HEK293T (cell line): Measurements from ENCODE around the gene CIB1.
"Not testable (repeated sequence)": the region's sequence is repeated elsewhere in the genome, so short reads cannot be mapped to it uniquely, and the experiment has no call there.

ENCODE experiments used
- CTCF ChIA-PET: fragments of 350-600 bp; formaldehyde crosslinking; extraction: SDS; loops from one replicate; lab custom pipeline; 2021; ENCODE audit warnings: antibody characterized with exemption, inconsistent platforms; lab: Yijun Ruan, JAX
- POLR2A ChIA-PET: fragments of 350-600 bp; formaldehyde crosslinking; extraction: SDS; loops from one replicate; lab custom pipeline; 2020; ENCODE audit warnings: antibody characterized with exemption, inconsistent platforms; lab: Yijun Ruan, JAX
- DNase-seq: peaks from one replicate; pipeline ENCODE4 v3.0.0; 2012; ENCODE audit warnings: mixed read lengths; ENCODE audit errors: extremely low spot score
- ARNT ChIP-seq: fragments of 450-650 bp; IDR thresholded peaks from 2 replicates; pipeline ENCODE4 v1.6.1; 2017; ENCODE audit warnings: mild to moderate bottlenecking
- BHLHE40 ChIP-seq: fragments of 450-650 bp; IDR thresholded peaks from 2 replicates; pipeline ENCODE4 v1.6.1; 2016; ENCODE audit warnings: mild to moderate bottlenecking, moderate library complexity, borderline replicate concordance
- CTBP1 ChIP-seq: fragments of 450-650 bp; IDR thresholded peaks from 2 replicates; pipeline ENCODE4 v1.6.1; 2016; ENCODE audit warnings: borderline replicate concordance
- ELF4 ChIP-seq: fragments of 450-650 bp; IDR thresholded peaks from 2 replicates; pipeline ENCODE4 v1.6.1; 2017; ENCODE audit warnings: antibody characterized with exemption
- FOXA1 ChIP-seq: fragments of 450-650 bp; IDR thresholded peaks from 2 replicates; pipeline ENCODE4 v1.6.1; 2016; ENCODE audit warnings: mild to moderate bottlenecking
- FOXK2 ChIP-seq: fragments of 450-650 bp; IDR thresholded peaks from 2 replicates; pipeline ENCODE4 v1.6.1; 2016; ENCODE audit warnings: mild to moderate bottlenecking
- FOXM1 ChIP-seq: fragments of 450-650 bp; IDR thresholded peaks from 2 replicates; pipeline ENCODE4 v1.6.1; 2017; ENCODE audit warnings: mild to moderate bottlenecking, borderline replicate concordance
- HDGF ChIP-seq: fragments of 450-650 bp; IDR thresholded peaks from 2 replicates; pipeline ENCODE4 v1.6.1; 2017; ENCODE audit warnings: antibody characterized with exemption, borderline replicate concordance
- L3MBTL2 ChIP-seq: fragments of 450-650 bp; conservative IDR thresholded peaks from 2 replicates; pipeline ENCODE4 v1.6.1; 2016; ENCODE audit warnings: mild to moderate bottlenecking
- NFRKB ChIP-seq: fragments of 450-650 bp; IDR thresholded peaks from 2 replicates; pipeline ENCODE4 v1.6.1; 2016; ENCODE audit warnings: mild to moderate bottlenecking, moderate library complexity
- PKNOX1 ChIP-seq: fragments of 450-650 bp; IDR thresholded peaks from 2 replicates; pipeline ENCODE4 v1.6.1; 2016
- SP1 ChIP-seq: fragments of 450-650 bp; IDR thresholded peaks from 2 replicates; pipeline ENCODE4 v1.6.1; 2017
- SUZ12 ChIP-seq: fragments of 450-650 bp; IDR thresholded peaks from 2 replicates; pipeline ENCODE4 v1.6.1; 2016; ENCODE audit warnings: mild to moderate bottlenecking
- TARDBP ChIP-seq: fragments of 450-650 bp; IDR thresholded peaks from 2 replicates; pipeline ENCODE4 v1.6.1; 2016
- ZNF384 ChIP-seq: fragments of 450-650 bp; IDR thresholded peaks from 2 replicates; pipeline ENCODE4 v1.6.1; 2016

The CIB1 gene

GRCh38 chr15:90188065-90188464 lies 45.7 kb downstream of the CIB1 start:
- DNase-seq, CTCF ChIA-PET: not testable (repeated sequence)
- POLR2A ChIA-PET, result interaction anchor here (2.7 kb wide), 1 partner anchor 13 kb away, joined by 18 read pairs; the partner anchor contains the start of gene SEMA4B
- peak; percentile 77 for TF ChIP-seq PKNOX1

- CTCF ChIA-PET, result no interaction called here
Measured at GRCh38 chr15:90187257-90187868, 46.4 kb downstream of the CIB1 start.

GRCh38 chr15:90184786-90185704 lies 48.7 kb downstream of the CIB1 start:
- ChIA-PET POLR2A (interaction anchor here (2.7 kb wide), 1 partner anchor 16 kb away, joined by 18 read pairs; the partner anchor contains the start of gene SEMA4B), CTCF (interaction anchor here (1.5 kb wide), 1 partner anchor 15 kb away, joined by 4 read pairs; no protein-coding TSS in a partner anchor)
- peak; percentile 75 for DNase-seq
- no peak for TF ChIP-seq HDGF
- TF ChIP-seq ZNF384, result no peak
- no peak for TF ChIP-seq FOXK2
- TF ChIP-seq SUZ12, result no peak
- TF ChIP-seq ARNT, result no peak
- TF ChIP-seq FOXM1, result no peak
- TF ChIP-seq L3MBTL2, result no peak; the same call in 1 of the 2 replicates
- TF ChIP-seq TARDBP, result no peak
- no peak for TF ChIP-seq NFRKB
- TF ChIP-seq PKNOX1, result no peak
- no peak for TF ChIP-seq CTBP1
- no peak for TF ChIP-seq ELF4
- TF ChIP-seq BHLHE40, result no peak
- TF ChIP-seq FOXA1, result no peak

More at GRCh38 chr15:90187257-90187868, 46.4 kb downstream of the CIB1 start:
- no peak for TF ChIP-seq BHLHE40
- no peak for TF ChIP-seq SUZ12
- no peak for TF ChIP-seq NFRKB
- no peak for TF ChIP-seq FOXK2
- no peak for TF ChIP-seq TARDBP
- no peak for TF ChIP-seq FOXM1
- TF ChIP-seq L3MBTL2, result no peak
- no peak for TF ChIP-seq HDGF
- TF ChIP-seq ARNT, result no peak
- DNase-seq, result no peak
- POLR2A ChIA-PET, result interaction anchor here (2.7 kb wide), 1 partner anchor 14 kb away, joined by 18 read pairs; the partner anchor contains the start of gene SEMA4B

- TF ChIP-seq NFRKB, result no peak
- peak; percentile 49 for TF ChIP-seq L3MBTL2
- TF ChIP-seq ARNT, result no peak
- TF ChIP-seq FOXM1, result peak; percentile 21; the same call in 1 of the 2 replicates
- no peak for TF ChIP-seq SUZ12
- POLR2A ChIA-PET, result interaction anchor here (0.9 kb wide), 1 partner anchor 17 kb away, joined by 6 read pairs; the partner anchor contains the start of gene SEMA4B
- DNase-seq, result peak; percentile 34
- CTCF ChIA-PET, result interaction anchor here (0.7 to 1.1 kb wide), 2 partner anchors 16 to 37 kb away, joined by 3 read pairs; no protein-coding TSS in a partner anchor
Measured at GRCh38 chr15:90184119-90184785, 49.5 kb downstream of the CIB1 start.

GRCh38 chr15:90181776-90182175 lies 52.0 kb downstream of the CIB1 start:
- TF ChIP-seq CTBP1 (no peak), FOXM1 (no peak), SP1 (no peak), BHLHE40 (no peak), FOXA1 (no peak), FOXK2 (no peak), PKNOX1 (no peak)
- no peak for DNase-seq
- ChIA-PET POLR2A (interaction anchor here (0.7 to 1.5 kb wide), 2 partner anchors 18 to 19 kb away, joined by 3 read pairs; partner anchors contain the start of gene SEMA4B), CTCF (interaction anchor here (1.2 kb wide), 1 partner anchor 31 kb away, joined by 4 read pairs; no protein-coding TSS in a partner anchor)
